Progenitor cell of endocrine pancreas (in vitro differentiated cells): ENCODE data around the gene NR2E3. TPM values are rescaled to one million over a fixed set of nuclear protein-coding genes. Genes with fewer than 3 reads are reported as not detected.

Experiments used
- DNase-seq: peaks from one replicate; pipeline ENCODE4 v3.0.0; 2021; ENCODE audit warnings: low spot score; ENCODE audit not compliant: unreplicated experiment
- H3K27ac Mint-ChIP-seq: 2 replicates; pipeline ENCODE4 v1.8.0; 2021; ENCODE audit warnings: mild to moderate bottlenecking, moderate library complexity, mixed read lengths
- H3K27me3 Mint-ChIP-seq: 2 replicates; pipeline ENCODE4 v1.8.0; 2021; ENCODE audit warnings: mixed read lengths
- H3K36me3 Mint-ChIP-seq: 2 replicates; pipeline ENCODE4 v1.8.0; 2022; ENCODE audit warnings: mixed read lengths; ENCODE audit not compliant: insufficient read depth
- H3K4me1 Mint-ChIP-seq: 2 replicates; pipeline ENCODE4 v1.8.0; 2021; ENCODE audit warnings: low read depth, mixed read lengths
- H3K4me3 Mint-ChIP-seq: 2 replicates; pipeline ENCODE4 v1.8.0; 2021; ENCODE audit warnings: low read depth, mild to moderate bottlenecking, moderate library complexity, mixed read lengths
- H3K9me3 Mint-ChIP-seq: 2 replicates; pipeline ENCODE4 v1.8.0; 2021; ENCODE audit warnings: low read depth, mixed read lengths
- CTCF ChIP-seq: fragments of 200-600 bp; sonication (generic); IDR thresholded peaks from one replicate; pipeline ENCODE4 v1.5.0; 2021; ENCODE audit warnings: antibody characterized with exemption, mild to moderate bottlenecking; ENCODE audit not compliant: unreplicated experiment
- total RNA-seq: library from RNA; stranded (reverse); gene quantifications from 2 replicates; pipeline ENCODE4 v1.2.1, GENCODE V29; 2021

NR2E3 gene
- total RNA-seq, 1 donor from 2014 or later = not detected

- Mint-ChIP-seq H3K9me3 (no peaks in the 10 kb centered on the region), H3K4me3 (no peak overlapping the region), H3K27ac (no peak overlapping the region), H3K27me3 (peaks cover 14% of the 10 kb centered on the region), H3K36me3 (no peaks in the 10 kb centered on the region), H3K4me1 (peaks cover 3% of the 10 kb centered on the region)
- no peak for TF ChIP-seq CTCF
- DNase-seq = no peak
Measured at GRCh38 chr15:71786673-71787072, 23.7 kb upstream of the NR2E3 start.

GRCh38 chr15:71788646-71789579, 21.4 kb upstream of the NR2E3 start:
- Mint-ChIP-seq H3K9me3 (no peaks in the 10 kb centered on the region), H3K27me3 (peaks cover 14% of the 10 kb centered on the region), H3K4me1 (peaks cover 3% of the 10 kb centered on the region), H3K36me3 (no peaks in the 10 kb centered on the region), H3K27ac (no peak overlapping the region), H3K4me3 (no peak overlapping the region)
- no peak for TF ChIP-seq CTCF
- DNase-seq = no peak

GRCh38 chr15:71789616-71790015, 20.7 kb upstream of the NR2E3 start:
- Mint-ChIP-seq H3K36me3 (no peaks in the 10 kb centered on the region), H3K27ac (no peak overlapping the region), H3K4me1 (peaks cover 3% of the 10 kb centered on the region), H3K4me3 (no peak overlapping the region), H3K27me3 (peaks cover 13% of the 10 kb centered on the region), H3K9me3 (no peaks in the 10 kb centered on the region)
- DNase-seq = no peak
- no peak for TF ChIP-seq CTCF

GRCh38 chr15:71790081-71790480, 20.3 kb upstream of the NR2E3 start:
- Mint-ChIP-seq H3K27ac (no peak overlapping the region), H3K36me3 (no peaks in the 10 kb centered on the region), H3K9me3 (no peaks in the 10 kb centered on the region), H3K4me3 (no peak overlapping the region), H3K4me1 (peaks cover 3% of the 10 kb centered on the region), H3K27me3 (peaks cover 8% of the 10 kb centered on the region)
- no peak for DNase-seq
- TF ChIP-seq CTCF = no peak

- DNase-seq = no peak
- Mint-ChIP-seq H3K27me3 (peaks cover 8% of the 10 kb centered on the region), H3K36me3 (no peaks in the 10 kb centered on the region), H3K27ac (no peak overlapping the region), H3K4me3 (no peak overlapping the region), H3K9me3 (no peaks in the 10 kb centered on the region), H3K4me1 (peaks cover 3% of the 10 kb centered on the region)
- no peak for TF ChIP-seq CTCF
Measured at GRCh38 chr15:71791975-71792374, 18.4 kb upstream of the NR2E3 start.
